ENCODE data around the gene SEPHS1. TPM values are rescaled to one million over a fixed set of nuclear protein-coding genes. Genes with fewer than 3 reads are reported as not detected.

The SEPHS1 gene
- total and polyA plus RNA-seq, 2 of the 8 experiments (the other 6 are each of a cell fraction or from before 2014, with no cell fraction given): 270 to 683 TPM

- Histone ChIP-seq H2AK5ac (ENCODE audit: low read depth, low read length) (peak overlapping the region; percentile 95; the same call in 1 of the 2 replicates), H3K79me2 (ENCODE audit: control insufficient read depth in 1 of 2, insufficient read depth in 2 of 2, low read length in 2 of 2) (no peaks in the 10 kb centered on the region), H2BK120ac (replicated peaks; ENCODE audit: low read depth, low read length) (peak overlapping the region; percentile 70), H2BK5ac (ENCODE audit: low read depth, low read length) (peak overlapping the region; percentile 67), H3K18ac (ENCODE audit: extremely low read depth, low read length) (peak overlapping the region; percentile 78), H3K23me2 (ENCODE audit: low read depth, low read length) (no peaks in the 10 kb centered on the region; the same call in 1 of the 2 replicates), H3K14ac (ENCODE audit: insufficient read length) (no peak overlapping the region), H3K4me2 (ENCODE audit: insufficient read depth in 1 of 2, low read depth in 2 of 2, low read length in 2 of 2) (peak overlapping the region; percentile 28 to 49; a peak in 3 of 4 replicates), H4K5ac (ENCODE audit: insufficient read length, low read depth, low read length) (peak overlapping the region; percentile 8), H2BK12ac (ENCODE audit: low read depth, low read length) (peak overlapping the region; percentile 99), H4K8ac (ENCODE audit: extremely low read depth, insufficient read depth, low read length) (no peak overlapping the region; the same call in 1 of the 2 replicates), H3K27me3 (replicated peaks in 1 of 4; ENCODE audit: control insufficient read depth in 3 of 4, extremely low read depth in 1 of 4, insufficient read depth in 3 of 4, low read length in 3 of 4) (no peaks in the 10 kb centered on the region; a peak in 1 of 7 replicates), H2AFZ (ENCODE audit: low read length) (peak overlapping the region; percentile 63), H3K4me1 (replicated peaks in 1 of 4; ENCODE audit: control insufficient read depth in 3 of 4, insufficient read depth in 4 of 4, low read length in 3 of 4) (peaks cover 4 to 12% (median 7%) of the 10 kb centered on the region in 4 experiments), H3K9me3 (ENCODE audit: insufficient read depth in 2 of 2, low read depth in 1 of 2, low read length in 1 of 2) (no peaks in the 10 kb centered on the region), H3K4ac (replicated peaks; ENCODE audit: insufficient read length, low read depth, low read length) (peak overlapping the region; percentile 47), H3K4me3 (ENCODE audit: extremely low read depth in 1 of 4, insufficient read depth in 2 of 4, low read depth in 3 of 4, low read length in 4 of 4) (no peak overlapping the region), H3K9ac (replicated peaks in 1 of 4; ENCODE audit: extremely low read depth in 1 of 4, low read depth in 3 of 4, low read length in 3 of 4) (no peak overlapping the region), H2BK15ac (ENCODE audit: low read length) (peak overlapping the region; percentile 72; the same call in 1 of the 2 replicates), H4K91ac (replicated peaks; ENCODE audit: insufficient read length, low read length) (peak overlapping the region; percentile 45), H2BK20ac (ENCODE audit: low read length) (peak overlapping the region; percentile 90; the same call in 1 of the 2 replicates), H3K27ac (ENCODE audit: low read depth, low read length) (peak overlapping the region; percentile 36; the same call in 1 of the 2 replicates), H3K36me3 (ENCODE audit: control insufficient read depth in 2 of 4, insufficient read depth in 4 of 4, low read length in 3 of 4) (no peaks in the 10 kb centered on the region), H3K79me1 (ENCODE audit: low read depth, low read length) (no peaks in the 10 kb centered on the region), H3K23ac (ENCODE audit: insufficient read length) (no peak overlapping the region), H4K20me1 (replicated peaks in 1 of 2; ENCODE audit: control insufficient read depth in 1 of 2, insufficient read depth in 2 of 2, low read length in 2 of 2) (no peaks in the 10 kb centered on the region), H3K56ac (replicated peaks; ENCODE audit: insufficient read length, low read depth, low read length) (no peak overlapping the region)
- POLR2A ChIA-PET (ENCODE audit: partially characterized antibody): interaction anchor here (0.7 to 1.3 kb wide), 5 partner anchors 22 to 138 kb away, joined by 3 to 5 read pairs (median 3); no protein-coding TSS in a partner anchor
- DNase-seq (ENCODE audit: low read depth in 1 of 2, low spot score in 2 of 2): peak in 1 of 2 experiments; percentile 52
- CTCF ChIA-PET (ENCODE audit: partially characterized antibody): interaction anchor here (0.5 to 3.1 kb wide), 25 partner anchors 9 to 810 kb away, joined by 3 to 25 read pairs (median 4); partner anchors contain the start of gene PHYH
- no peak for FAIRE-seq
- 83% methylated on average over 11 of the region's 12 CpGs; no CpG with 5 or more reads in 1 of the 2 experiments for WGBS, 2 experiments (ENCODE audit: extremely low coverage in 1 of 2, insufficient coverage in 1 of 2, insufficient read length in 1 of 2, insufficient replicate concordance in 2 of 2, low coverage in 1 of 2, low lambda C conversion rate in 2 of 2, missing lambda C conversion rate in 1 of 2)
- TF ChIP-seq RAD21 (IDR thresholded peaks at IDR 0.05 in 1 of 2, conservative IDR thresholded peaks at IDR 0.05 in 1 of 2; ENCODE audit: low read depth in 2 of 2, low read length in 2 of 2) (no peak), SP4 (IDR thresholded peaks at IDR 0.05; ENCODE audit: low read length) (no peak), KDM5A (IDR thresholded peaks at IDR 0.05; ENCODE audit: low read length) (no peak), TAF7 (optimal IDR thresholded peaks at IDR 0.05; ENCODE audit: borderline replicate concordance, low read depth, low read length) (no peak), NRF1 (IDR thresholded peaks at IDR 0.05; ENCODE audit: low read depth, low read length) (no peak), RFX5 (IDR thresholded peaks at IDR 0.05; ENCODE audit: borderline replicate concordance, low read depth, low read length) (no peak), SP2 (IDR thresholded peaks at IDR 0.05; ENCODE audit: low read length) (no peak), TCF12 (IDR thresholded peaks at IDR 0.05; ENCODE audit: low read depth, low read length) (no peak), BRCA1 (IDR thresholded peaks at IDR 0.05; ENCODE audit: low read depth, low read length) (no peak)
Observed at GRCh38 chr10:13272164-13272571, 75.9 kb downstream of the SEPHS1 start.

All from H1 (cell line).